Ovary (tissue), 3 donors: ENCODE measurements around the gene GNG12.

Source experiments
- POLR2A ChIP-seq: fragments of 450-650 bp; IDR thresholded peaks from one replicate; pipeline ENCODE4 v1.6.1; 2017; ENCODE audit warnings: antibody characterized with exemption, mild to moderate bottlenecking, moderate library complexity
- TF ChIP-seq, protein P1 (sequence below), 3 donors: fragments of 450-650 bp in 2 of 3; fragments of 200-600 bp in 1 of 3; IDR thresholded peaks; one replicate each; pipeline versions ENCODE4 v1.5.1 to v1.8.0; 2016 to 2022; ENCODE audit warnings: antibody characterized with exemption in 3 of 3, mild to moderate bottlenecking in 1 of 3
- donor health status: DM: no; HTN: no; CAD: no.

DNA sequence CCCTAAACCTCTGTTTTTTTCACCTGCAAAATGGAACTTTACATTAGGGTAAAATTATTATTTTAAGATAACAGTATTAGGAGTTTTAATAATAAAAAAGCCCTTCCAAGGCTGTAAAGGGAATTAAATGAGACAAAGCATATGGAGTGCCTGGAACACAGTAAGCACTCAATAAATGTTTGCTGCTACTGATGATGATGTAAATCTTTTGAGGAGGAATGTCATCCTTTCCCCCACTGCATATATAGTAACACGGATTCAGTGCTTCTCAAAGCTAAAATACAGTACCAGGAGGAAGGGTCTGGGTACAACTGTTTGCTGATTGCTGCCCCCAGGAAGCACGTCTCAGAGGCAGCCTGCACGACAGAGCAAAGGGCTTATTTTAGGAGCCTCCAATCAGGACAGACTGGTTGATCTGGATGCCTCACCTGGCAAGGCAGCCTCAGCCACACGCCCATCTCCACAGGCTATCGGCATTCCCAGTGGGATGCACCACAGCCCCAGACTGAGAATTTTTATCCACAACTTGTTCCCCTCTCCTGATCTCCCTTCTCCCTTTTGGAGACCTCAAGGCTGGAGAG lies 83.9 kb downstream of the GNG12 start:
- TF ChIP-seq, protein P1, sequence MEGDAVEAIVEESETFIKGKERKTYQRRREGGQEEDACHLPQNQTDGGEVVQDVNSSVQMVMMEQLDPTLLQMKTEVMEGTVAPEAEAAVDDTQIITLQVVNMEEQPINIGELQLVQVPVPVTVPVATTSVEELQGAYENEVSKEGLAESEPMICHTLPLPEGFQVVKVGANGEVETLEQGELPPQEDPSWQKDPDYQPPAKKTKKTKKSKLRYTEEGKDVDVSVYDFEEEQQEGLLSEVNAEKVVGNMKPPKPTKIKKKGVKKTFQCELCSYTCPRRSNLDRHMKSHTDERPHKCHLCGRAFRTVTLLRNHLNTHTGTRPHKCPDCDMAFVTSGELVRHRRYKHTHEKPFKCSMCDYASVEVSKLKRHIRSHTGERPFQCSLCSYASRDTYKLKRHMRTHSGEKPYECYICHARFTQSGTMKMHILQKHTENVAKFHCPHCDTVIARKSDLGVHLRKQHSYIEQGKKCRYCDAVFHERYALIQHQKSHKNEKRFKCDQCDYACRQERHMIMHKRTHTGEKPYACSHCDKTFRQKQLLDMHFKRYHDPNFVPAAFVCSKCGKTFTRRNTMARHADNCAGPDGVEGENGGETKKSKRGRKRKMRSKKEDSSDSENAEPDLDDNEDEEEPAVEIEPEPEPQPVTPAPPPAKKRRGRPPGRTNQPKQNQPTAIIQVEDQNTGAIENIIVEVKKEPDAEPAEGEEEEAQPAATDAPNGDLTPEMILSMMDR (IDR thresholded peaks at IDR 0.05), result no peak
- TF ChIP-seq POLR2A, result no peak
